Measurements from ENCODE around the gene KASH5. TPM values are rescaled to one million over a fixed set of nuclear protein-coding genes. Genes with fewer than 3 reads are reported as not detected.

The KASH5 gene
- total RNA-seq, 1 donor from 2014 or later = 0.23 TPM

GRCh38 chr19:49435670-49436069 is 47.6 kb downstream of the KASH5 start:
- intact Hi-C loops (cut with micrococcal nuclease) = no loop called here

- intact Hi-C loops (cut with micrococcal nuclease) = no loop called here
Measured at GRCh38 chr19:49436381-49437017, 48.5 kb downstream of the KASH5 start.

- intact Hi-C loops (cut with micrococcal nuclease) = no loop called here
Measured at GRCh38 chr19:49437231-49437630, 49.2 kb downstream of the KASH5 start.

- intact Hi-C loops (cut with micrococcal nuclease) = no loop called here
Measured at GRCh38 chr19:49438261-49438660, 50.2 kb downstream of the KASH5 start.

GRCh38 chr19:49439836-49440235 is 51.8 kb downstream of the KASH5 start:
- intact Hi-C loops (cut with micrococcal nuclease) = loop anchor here (10.0 kb wide), 1 partner anchor 105 kb away; the partner anchor contains the start of gene CD37

GRCh38 chr19:49440439-49441209 is 52.6 kb downstream of the KASH5 start:
- intact Hi-C loops (cut with micrococcal nuclease) = loop anchor here (10.0 kb wide), 1 partner anchor 106 kb away; the partner anchor contains the start of gene CD37

- intact Hi-C loops (cut with micrococcal nuclease) = loop anchor here (10.0 kb wide), 1 partner anchor 107 kb away; the partner anchor contains the start of gene CD37
Measured at GRCh38 chr19:49441210-49441959, 53.3 kb downstream of the KASH5 start, which contains the start of gene SLC17A7. SLC17A7 (minus strand) TSS chr19:49441527; CDS start chr19:49441379, 148 bp downstream.

GRCh38 chr19:49441960-49442350 is 53.9 kb downstream of the KASH5 start:
- intact Hi-C loops (cut with micrococcal nuclease) = loop anchor here (2.0 to 10.0 kb wide), 2 partner anchors 19 to 107 kb away; partner anchors contain the start of genes CD37 and PTH2

- intact Hi-C loops (cut with micrococcal nuclease) = loop anchor here (2.0 to 10.0 kb wide), 2 partner anchors 20 to 108 kb away; partner anchors contain the start of genes CD37 and PTH2
Measured at GRCh38 chr19:49442354-49442753, 54.3 kb downstream of the KASH5 start.

- intact Hi-C loops (cut with micrococcal nuclease) = loop anchor here (1.0 to 10.0 kb wide), 4 partner anchors 10 to 108 kb away; partner anchors contain the start of genes ALDH16A1, CD37 and PTH2
Measured at GRCh38 chr19:49442771-49443365, 54.8 kb downstream of the KASH5 start.

- intact Hi-C loops (cut with micrococcal nuclease) = loop anchor here (1.0 to 10.0 kb wide), 4 partner anchors 10 to 109 kb away; partner anchors contain the start of genes ALDH16A1, CD37 and PTH2
Measured at GRCh38 chr19:49443366-49444099, 55.5 kb downstream of the KASH5 start.

- intact Hi-C loops (cut with micrococcal nuclease) = loop anchor here (10.0 kb wide), 1 partner anchor 109 kb away; the partner anchor contains the start of gene CD37
Measured at GRCh38 chr19:49444100-49444700, 56.2 kb downstream of the KASH5 start.

GRCh38 chr19:49445997-49446396 is 57.9 kb downstream of the KASH5 start:
- intact Hi-C loops (cut with micrococcal nuclease) = loop anchor here (10.0 kb wide), 1 partner anchor 111 kb away; the partner anchor contains the start of gene CD37

GRCh38 chr19:49447485-49448431 is 59.7 kb downstream of the KASH5 start:
- intact Hi-C loops (cut with micrococcal nuclease) = loop anchor here (10.0 kb wide), 1 partner anchor 113 kb away; the partner anchor contains the start of gene CD37

GRCh38 chr19:49448432-49448786 is 60.4 kb downstream of the KASH5 start:
- intact Hi-C loops (cut with micrococcal nuclease) = loop anchor here (10.0 kb wide), 1 partner anchor 114 kb away; the partner anchor contains the start of gene CD37

GRCh38 chr19:49450405-49450804 is 62.4 kb downstream of the KASH5 start:
- intact Hi-C loops (cut with micrococcal nuclease) = no loop called here

GRCh38 chr19:49451430-49452181 is 63.6 kb downstream of the KASH5 start, which contains the start of gene PIH1D1:
PIH1D1 (minus strand) TSS chr19:49451814; CDS start chr19:49451574, 240 bp downstream.
- intact Hi-C loops (cut with micrococcal nuclease) = no loop called here

Measured in T-helper 2 cell treated with Interferon-gamma antibody and Interleukin-4, amounts not matched to agents 100 ng/mL and 5 ng/mL, for 36 hours (primary cell).